ENCODE measurements around the gene MAP3K3. TPM values are rescaled to one million over a fixed set of nuclear protein-coding genes. Genes with fewer than 3 reads are reported as not detected.

Gene MAP3K3
- total and polyA plus RNA-seq, 2 experiments from 2014 or later, result 8.6 to 36.7 TPM

- Histone ChIP-seq H3K4me2 (ENCODE audit: unreplicated experiment) (no peak overlapping the region), H3K79me2 (ENCODE audit: insufficient read depth) (peaks cover 87% of the 10 kb centered on the region)
Observed at GRCh38 chr17:63579633-63580032, 42.6 kb upstream of the MAP3K3 start.

GRCh38 chr17:63587770-63588169, 34.4 kb upstream of the MAP3K3 start:
- Histone ChIP-seq H3K27me3 (replicated peaks; ENCODE audit: insufficient read depth) (no peaks in the 10 kb centered on the region), H3K9ac (no peak overlapping the region), H3F3A (ENCODE audit: insufficient read depth) (no peaks in the 10 kb centered on the region), H3K79me2 (ENCODE audit: insufficient read depth) (peaks cover 14% of the 10 kb centered on the region), H3K27ac (no peak overlapping the region), H3K9me3 (ENCODE audit: low read depth) (no peaks in the 10 kb centered on the region), H2AFZ (no peak overlapping the region), H4K20me1 (ENCODE audit: insufficient read depth) (no peaks in the 10 kb centered on the region), H3K36me3 (ENCODE audit: low read depth) (peaks cover 32% of the 10 kb centered on the region; the same call in 1 of the 2 replicates), H3K4me3 (no peak overlapping the region), H3K4me2 (ENCODE audit: unreplicated experiment) (no peak overlapping the region), H3K9me2 (ENCODE audit: insufficient read depth) (no peaks in the 10 kb centered on the region), H3K4me1 (ENCODE audit: insufficient read depth) (no peaks in the 10 kb centered on the region)
- in situ Hi-C loops (cut with MboI), result no loop called here
- peak; percentile 31 for DNase-seq
- TF ChIP-seq EZH2 (IDR thresholded peaks at IDR 0.05; ENCODE audit: insufficient read depth, poor library complexity, severe bottlenecking) (no peak), EZH2phosphoT487 (IDR thresholded peaks at IDR 0.05; ENCODE audit: insufficient read depth, low read depth) (no peak)
- 96 to 97% methylated on average over 5 of the region's 5 CpGs for WGBS, 2 experiments (ENCODE audit: low coverage in 1 of 2, low lambda C conversion rate in 2 of 2, missing lambda C conversion rate in 2 of 2)

More at GRCh38 chr17:63579633-63580032, 42.6 kb upstream of the MAP3K3 start:
- no peak overlapping the region for H3K27ac ChIP-seq
- 88 to 91% methylated on average over 11 of the region's 11 CpGs for WGBS, 2 experiments (ENCODE audit: low coverage in 1 of 2, low lambda C conversion rate in 2 of 2, missing lambda C conversion rate in 2 of 2)
- in situ Hi-C loops (cut with MboI), result no loop called here
- no peaks in the 10 kb centered on the region for H3K4me1 ChIP-seq (ENCODE audit: insufficient read depth)
- no peak overlapping the region for H3K9ac ChIP-seq
- no peak overlapping the region for H2AFZ ChIP-seq
- no peaks in the 10 kb centered on the region for H3K9me3 ChIP-seq (ENCODE audit: low read depth)
- H3K27me3 ChIP-seq (replicated peaks; ENCODE audit: insufficient read depth), result no peaks in the 10 kb centered on the region
- peaks cover 17% of the 10 kb centered on the region; the same call in 1 of the 2 replicates for H3K36me3 ChIP-seq (ENCODE audit: low read depth)
- no peak for DNase-seq
- TF ChIP-seq EZH2phosphoT487 (IDR thresholded peaks at IDR 0.05; ENCODE audit: insufficient read depth, low read depth) (no peak), EZH2 (IDR thresholded peaks at IDR 0.05; ENCODE audit: insufficient read depth, poor library complexity, severe bottlenecking) (no peak)
- H3K4me3 ChIP-seq, result no peak overlapping the region
- no peaks in the 10 kb centered on the region for H4K20me1 ChIP-seq (ENCODE audit: insufficient read depth)
- H3K9me2 ChIP-seq (ENCODE audit: insufficient read depth), result no peaks in the 10 kb centered on the region
- no peaks in the 10 kb centered on the region for H3F3A ChIP-seq (ENCODE audit: insufficient read depth)

- DNase-seq, result no peak
- 90 to 91% methylated on average over 11 of the region's 11 CpGs for WGBS, 2 experiments (ENCODE audit: low coverage in 1 of 2, low lambda C conversion rate in 2 of 2, missing lambda C conversion rate in 2 of 2)
- Histone ChIP-seq H3K9me2 (ENCODE audit: insufficient read depth) (no peaks in the 10 kb centered on the region), H4K20me1 (ENCODE audit: insufficient read depth) (no peaks in the 10 kb centered on the region), H3K36me3 (ENCODE audit: low read depth) (peaks cover 25% of the 10 kb centered on the region), H3K9ac (no peak overlapping the region), H2AFZ (no peak overlapping the region), H3K27me3 (replicated peaks; ENCODE audit: insufficient read depth) (no peaks in the 10 kb centered on the region), H3K27ac (no peak overlapping the region), H3F3A (ENCODE audit: insufficient read depth) (no peaks in the 10 kb centered on the region), H3K9me3 (ENCODE audit: low read depth) (no peaks in the 10 kb centered on the region), H3K4me2 (ENCODE audit: unreplicated experiment) (no peak overlapping the region), H3K4me3 (no peak overlapping the region), H3K4me1 (ENCODE audit: insufficient read depth) (no peaks in the 10 kb centered on the region), H3K79me2 (ENCODE audit: insufficient read depth) (peaks cover 8% of the 10 kb centered on the region; the same call in 1 of the 2 replicates)
- TF ChIP-seq EZH2phosphoT487 (IDR thresholded peaks at IDR 0.05; ENCODE audit: insufficient read depth, low read depth) (no peak), EZH2 (IDR thresholded peaks at IDR 0.05; ENCODE audit: insufficient read depth, poor library complexity, severe bottlenecking) (no peak)
- in situ Hi-C loops (cut with MboI), result no loop called here
Observed at GRCh38 chr17:63588797-63589196, 33.4 kb upstream of the MAP3K3 start.

GRCh38 chr17:63589646-63590045, 32.6 kb upstream of the MAP3K3 start:
- 96 to 100% methylated on average over 1 of the region's 1 CpG for WGBS, 2 experiments (ENCODE audit: low coverage in 1 of 2, low lambda C conversion rate in 2 of 2, missing lambda C conversion rate in 2 of 2)
- TF ChIP-seq EZH2 (IDR thresholded peaks at IDR 0.05; ENCODE audit: insufficient read depth, poor library complexity, severe bottlenecking) (no peak), EZH2phosphoT487 (IDR thresholded peaks at IDR 0.05; ENCODE audit: insufficient read depth, low read depth) (no peak)
- H3K27me3 ChIP-seq (replicated peaks; ENCODE audit: insufficient read depth), result no peaks in the 10 kb centered on the region
- H3K4me3 ChIP-seq, result no peak overlapping the region
- H3F3A ChIP-seq (ENCODE audit: insufficient read depth), result no peaks in the 10 kb centered on the region
- in situ Hi-C loops (cut with MboI), result no loop called here
- H4K20me1 ChIP-seq (ENCODE audit: insufficient read depth), result no peaks in the 10 kb centered on the region
- DNase-seq, result no peak
- H3K9ac ChIP-seq, result no peak overlapping the region
- no peaks in the 10 kb centered on the region for H3K9me3 ChIP-seq (ENCODE audit: low read depth)
- H3K36me3 ChIP-seq (ENCODE audit: low read depth), result peaks cover 31% of the 10 kb centered on the region
- H3K79me2 ChIP-seq (ENCODE audit: insufficient read depth), result peaks cover 8% of the 10 kb centered on the region; the same call in 1 of the 2 replicates
- no peak overlapping the region for H3K27ac ChIP-seq
- H2AFZ ChIP-seq, result no peak overlapping the region
- no peak overlapping the region for H3K4me2 ChIP-seq (ENCODE audit: unreplicated experiment)
- no peaks in the 10 kb centered on the region for H3K4me1 ChIP-seq (ENCODE audit: insufficient read depth)
- H3K9me2 ChIP-seq (ENCODE audit: insufficient read depth), result no peaks in the 10 kb centered on the region

GRCh38 chr17:63592797-63593196, 29.4 kb upstream of the MAP3K3 start:
- 43 to 52% methylated on average over 3 of the region's 3 CpGs for WGBS, 2 experiments (ENCODE audit: low coverage in 1 of 2, low lambda C conversion rate in 2 of 2, missing lambda C conversion rate in 2 of 2)
- H3K9me3 ChIP-seq (ENCODE audit: low read depth), result no peaks in the 10 kb centered on the region
- H3K27me3 ChIP-seq (replicated peaks; ENCODE audit: insufficient read depth), result no peaks in the 10 kb centered on the region
- no peaks in the 10 kb centered on the region for H3K4me1 ChIP-seq (ENCODE audit: insufficient read depth)
- no peak for DNase-seq
- H2AFZ ChIP-seq, result no peak overlapping the region
- no peaks in the 10 kb centered on the region for H3F3A ChIP-seq (ENCODE audit: insufficient read depth)
- no peak overlapping the region for H3K4me3 ChIP-seq
- no peaks in the 10 kb centered on the region for H3K9me2 ChIP-seq (ENCODE audit: insufficient read depth)
- H3K4me2 ChIP-seq (ENCODE audit: unreplicated experiment), result no peak overlapping the region
- TF ChIP-seq EZH2 (IDR thresholded peaks at IDR 0.05; ENCODE audit: insufficient read depth, poor library complexity, severe bottlenecking) (no peak), EZH2phosphoT487 (IDR thresholded peaks at IDR 0.05; ENCODE audit: insufficient read depth, low read depth) (no peak)
- peaks cover 8% of the 10 kb centered on the region; the same call in 1 of the 2 replicates for H3K79me2 ChIP-seq (ENCODE audit: insufficient read depth)
- in situ Hi-C loops (cut with MboI), result no loop called here
- no peak overlapping the region for H3K27ac ChIP-seq
- H3K9ac ChIP-seq, result no peak overlapping the region
- H4K20me1 ChIP-seq (ENCODE audit: insufficient read depth), result no peaks in the 10 kb centered on the region
- H3K36me3 ChIP-seq (ENCODE audit: low read depth), result peaks cover 25% of the 10 kb centered on the region
